ENCODE data around the gene PIGT. TPM values are rescaled to one million over a fixed set of nuclear protein-coding genes. Genes with fewer than 3 reads are reported as not detected.

PIGT gene
- total and polyA plus RNA-seq, 2 of the 13 experiments (the other 11 are each of a cell fraction or from before 2014, with no cell fraction given) = 65.9 to 74.1 TPM

GRCh38 chr20:45415822-45416637 lies at the start of gene PIGT (continued):
- TF ChIP-seq ZNF484 (CRISPR knock-in tag; IDR thresholded peaks at IDR 0.05; ENCODE audit: borderline replicate concordance, low read depth) (no peak), RBM39 (IDR thresholded peaks at IDR 0.05; ENCODE audit: low read depth, low read length, poor library complexity, severe bottlenecking) (peak; percentile 87), HNRNPK (IDR thresholded peaks at IDR 0.05; ENCODE audit: low read depth, low read length, poor library complexity, severe bottlenecking) (no peak), BRCA1 (CRISPR knock-in tag; IDR thresholded peaks at IDR 0.05) (peak; percentile 92; the same call in 1 of the 2 replicates), MATR3 (CRISPR knock-in tag; IDR thresholded peaks at IDR 0.05) (0 out of 2 replicates have a peak, but pooled peaks have one; percentile 87), ATM (IDR thresholded peaks at IDR 0.05; ENCODE audit: borderline replicate concordance) (no peak), ZNF724P (CRISPR knock-in tag; IDR thresholded peaks at IDR 0.05; ENCODE audit: borderline replicate concordance) (peak; percentile 81), ZNF207 (IDR thresholded peaks at IDR 0.05; ENCODE audit: borderline replicate concordance) (no peak), ZNF563 (CRISPR knock-in tag; IDR thresholded peaks at IDR 0.05) (peak; percentile 92; the same call in 1 of the 2 replicates), GLI4 (CRISPR knock-in tag; IDR thresholded peaks at IDR 0.05; ENCODE audit: borderline replicate concordance) (peak; percentile 96), RARG (CRISPR knock-in tag; IDR thresholded peaks at IDR 0.05; ENCODE audit: low read depth) (no peak), HOXD1 (CRISPR knock-in tag; IDR thresholded peaks at IDR 0.05) (peak; percentile 84; the same call in 1 of the 2 replicates), ARNTL (CRISPR knock-in tag; IDR thresholded peaks at IDR 0.05) (0 out of 2 replicates have a peak, but pooled peaks have one; percentile 32), ZNF766 (CRISPR knock-in tag; IDR thresholded peaks at IDR 0.05; ENCODE audit: borderline replicate concordance) (peak; percentile 91), MYC (CRISPR knock-in tag; IDR thresholded peaks at IDR 0.05; ENCODE audit: borderline replicate concordance) (peak; percentile 92; the same call in 1 of the 2 replicates), SMARCE1 (IDR thresholded peaks at IDR 0.05; ENCODE audit: borderline replicate concordance) (no peak), ZNF343 (CRISPR knock-in tag; IDR thresholded peaks at IDR 0.05) (peak; percentile 36; the same call in 1 of the 2 replicates), RXRA (CRISPR knock-in tag; IDR thresholded peaks at IDR 0.05) (peak; percentile 87), ZNF275 (CRISPR knock-in tag; IDR thresholded peaks at IDR 0.05; ENCODE audit: borderline replicate concordance) (peak; percentile 60; the same call in 1 of the 2 replicates)
- TF ChIP-seq, protein P1, sequence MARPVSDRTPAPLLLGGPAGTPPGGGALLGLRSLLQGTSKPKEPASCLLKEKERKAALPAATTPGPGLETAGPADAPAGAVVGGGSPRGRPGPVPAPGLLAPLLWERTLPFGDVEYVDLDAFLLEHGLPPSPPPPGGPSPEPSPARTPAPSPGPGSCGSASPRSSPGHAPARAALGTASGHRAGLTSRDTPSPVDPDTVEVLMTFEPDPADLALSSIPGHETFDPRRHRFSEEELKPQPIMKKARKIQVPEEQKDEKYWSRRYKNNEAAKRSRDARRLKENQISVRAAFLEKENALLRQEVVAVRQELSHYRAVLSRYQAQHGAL (CRISPR knock-in tag; IDR thresholded peaks at IDR 0.05; ENCODE audit: not compliant biosample characterization) = peak; percentile 18
- TF ChIP-seq, protein P2, sequence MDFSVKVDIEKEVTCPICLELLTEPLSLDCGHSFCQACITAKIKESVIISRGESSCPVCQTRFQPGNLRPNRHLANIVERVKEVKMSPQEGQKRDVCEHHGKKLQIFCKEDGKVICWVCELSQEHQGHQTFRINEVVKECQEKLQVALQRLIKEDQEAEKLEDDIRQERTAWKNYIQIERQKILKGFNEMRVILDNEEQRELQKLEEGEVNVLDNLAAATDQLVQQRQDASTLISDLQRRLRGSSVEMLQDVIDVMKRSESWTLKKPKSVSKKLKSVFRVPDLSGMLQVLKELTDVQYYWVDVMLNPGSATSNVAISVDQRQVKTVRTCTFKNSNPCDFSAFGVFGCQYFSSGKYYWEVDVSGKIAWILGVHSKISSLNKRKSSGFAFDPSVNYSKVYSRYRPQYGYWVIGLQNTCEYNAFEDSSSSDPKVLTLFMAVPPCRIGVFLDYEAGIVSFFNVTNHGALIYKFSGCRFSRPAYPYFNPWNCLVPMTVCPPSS (IDR thresholded peaks at IDR 0.05) = no peak
- TF ChIP-seq, protein P3, sequence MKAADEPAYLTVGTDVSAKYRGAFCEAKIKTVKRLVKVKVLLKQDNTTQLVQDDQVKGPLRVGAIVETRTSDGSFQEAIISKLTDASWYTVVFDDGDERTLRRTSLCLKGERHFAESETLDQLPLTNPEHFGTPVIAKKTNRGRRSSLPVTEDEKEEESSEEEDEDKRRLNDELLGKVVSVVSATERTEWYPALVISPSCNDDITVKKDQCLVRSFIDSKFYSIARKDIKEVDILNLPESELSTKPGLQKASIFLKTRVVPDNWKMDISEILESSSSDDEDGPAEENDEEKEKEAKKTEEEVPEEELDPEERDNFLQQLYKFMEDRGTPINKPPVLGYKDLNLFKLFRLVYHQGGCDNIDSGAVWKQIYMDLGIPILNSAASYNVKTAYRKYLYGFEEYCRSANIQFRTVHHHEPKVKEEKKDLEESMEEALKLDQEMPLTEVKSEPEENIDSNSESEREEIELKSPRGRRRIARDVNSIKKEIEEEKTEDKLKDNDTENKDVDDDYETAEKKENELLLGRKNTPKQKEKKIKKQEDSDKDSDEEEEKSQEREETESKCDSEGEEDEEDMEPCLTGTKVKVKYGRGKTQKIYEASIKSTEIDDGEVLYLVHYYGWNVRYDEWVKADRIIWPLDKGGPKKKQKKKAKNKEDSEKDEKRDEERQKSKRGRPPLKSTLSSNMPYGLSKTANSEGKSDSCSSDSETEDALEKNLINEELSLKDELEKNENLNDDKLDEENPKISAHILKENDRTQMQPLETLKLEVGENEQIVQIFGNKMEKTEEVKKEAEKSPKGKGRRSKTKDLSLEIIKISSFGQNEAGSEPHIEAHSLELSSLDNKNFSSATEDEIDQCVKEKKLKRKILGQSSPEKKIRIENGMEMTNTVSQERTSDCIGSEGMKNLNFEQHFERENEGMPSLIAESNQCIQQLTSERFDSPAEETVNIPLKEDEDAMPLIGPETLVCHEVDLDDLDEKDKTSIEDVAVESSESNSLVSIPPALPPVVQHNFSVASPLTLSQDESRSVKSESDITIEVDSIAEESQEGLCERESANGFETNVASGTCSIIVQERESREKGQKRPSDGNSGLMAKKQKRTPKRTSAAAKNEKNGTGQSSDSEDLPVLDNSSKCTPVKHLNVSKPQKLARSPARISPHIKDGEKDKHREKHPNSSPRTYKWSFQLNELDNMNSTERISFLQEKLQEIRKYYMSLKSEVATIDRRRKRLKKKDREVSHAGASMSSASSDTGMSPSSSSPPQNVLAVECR (CRISPR knock-in tag; IDR thresholded peaks at IDR 0.05; ENCODE audit: borderline replicate concordance) = peak; percentile 99

Measured in HepG2 (cell line).